IMR-90 (cell line): ENCODE results near the gene C10orf95.

Experiments used
- BHLHE40 ChIP-seq: fragments of 150-350 bp; IDR thresholded peaks from 2 replicates; pipeline ENCODE4 v1.6.1; 2016; ENCODE audit warnings: mild to moderate bottlenecking, low read depth, low read length
- CEBPB ChIP-seq: IDR thresholded peaks from 2 replicates; pipeline ENCODE4 v1.6.1; 2012; ENCODE audit warnings: low read depth, low read length, improper control_type of control experiment
- FOS ChIP-seq: fragments of 150-350 bp; IDR thresholded peaks from 2 replicates; pipeline ENCODE4 v1.6.1; 2016; ENCODE audit warnings: low read depth, low read length
- MAFK ChIP-seq: IDR thresholded peaks from 2 replicates; pipeline ENCODE4 v1.6.1; 2012; ENCODE audit warnings: low read depth, low read length, improper control_type of control experiment
- MAZ ChIP-seq: IDR thresholded peaks from 2 replicates; pipeline ENCODE4 v1.6.1; 2012; ENCODE audit warnings: low read depth, mild to moderate bottlenecking, low read length, improper control_type of control experiment, moderate library complexity, borderline replicate concordance
- NFE2L2 ChIP-seq: fragments of 150-350 bp; IDR thresholded peaks from 2 replicates; pipeline ENCODE4 v1.6.1; 2016; ENCODE audit warnings: low read depth, mild to moderate bottlenecking, low read length
- POLR2A ChIP-seq: IDR thresholded peaks from 2 replicates; pipeline ENCODE4 v1.6.1; 2012; ENCODE audit warnings: mild to moderate bottlenecking, low read depth, low read length
- RAD21 ChIP-seq: IDR thresholded peaks from 2 replicates; pipeline ENCODE4 v1.6.1; 2012; ENCODE audit warnings: low read length, improper control_type of control experiment
- RFX5 ChIP-seq: IDR thresholded peaks from 2 replicates; pipeline ENCODE4 v1.8.0; 2012; ENCODE audit warnings: low read depth, mild to moderate bottlenecking, low read length, moderate library complexity
- SMC3 ChIP-seq: fragments of 150-350 bp; IDR thresholded peaks from 2 replicates; pipeline ENCODE4 v1.6.1; 2016; ENCODE audit warnings: low read depth, mild to moderate bottlenecking, antibody characterized with exemption, low read length, moderate library complexity
- TF ChIP-seq, protein P1 (sequence below): conservative IDR thresholded peaks from 2 replicates; pipeline ENCODE4 v1.5.1; 2012; ENCODE audit warnings: mild to moderate bottlenecking, low read depth, low read length, improper control_type of control experiment
- TF ChIP-seq, protein P2 (sequence below): fragments of 150-350 bp; IDR thresholded peaks from 2 replicates; pipeline ENCODE4 v1.6.1; 2017; ENCODE audit warnings: mild to moderate bottlenecking, antibody characterized with exemption, low read length, low read depth

DNA sequence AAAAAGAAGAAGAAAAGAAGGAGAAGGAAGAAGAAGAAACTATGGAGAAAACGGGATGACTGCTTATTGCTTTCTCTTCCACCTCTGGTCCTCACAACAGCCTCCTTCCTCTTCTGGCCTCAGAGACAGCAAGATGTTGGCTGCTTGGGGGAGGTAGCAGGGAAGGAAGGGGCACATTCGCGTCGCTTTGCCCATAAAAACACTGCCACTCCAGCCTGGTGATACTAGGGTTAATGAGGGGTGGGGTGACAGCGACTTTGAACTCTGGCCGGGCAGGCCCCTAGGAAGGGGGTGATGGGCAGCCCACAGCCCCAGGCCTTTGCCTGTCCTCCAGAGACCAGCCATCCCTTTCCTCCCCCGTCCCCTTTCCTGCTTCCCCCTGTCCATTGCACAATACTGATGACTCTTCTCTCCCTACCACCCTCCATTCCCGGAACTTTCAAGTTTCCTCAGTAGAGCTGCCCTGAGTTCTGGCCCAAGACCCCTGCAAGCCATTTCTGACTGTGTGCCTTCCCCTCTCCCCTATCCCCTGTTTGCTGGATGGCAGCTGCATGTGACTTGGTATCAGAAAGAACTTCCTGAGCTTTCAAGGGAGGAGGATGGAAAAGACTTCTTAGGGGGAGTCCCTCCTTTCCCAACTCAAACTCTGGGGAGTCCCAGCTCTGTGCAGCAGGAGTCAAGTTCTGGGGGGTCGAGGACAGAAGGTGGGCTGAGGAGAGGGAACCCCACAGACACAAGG is 16.8 kb downstream of the C10orf95 start:
- TF ChIP-seq, protein P1, sequence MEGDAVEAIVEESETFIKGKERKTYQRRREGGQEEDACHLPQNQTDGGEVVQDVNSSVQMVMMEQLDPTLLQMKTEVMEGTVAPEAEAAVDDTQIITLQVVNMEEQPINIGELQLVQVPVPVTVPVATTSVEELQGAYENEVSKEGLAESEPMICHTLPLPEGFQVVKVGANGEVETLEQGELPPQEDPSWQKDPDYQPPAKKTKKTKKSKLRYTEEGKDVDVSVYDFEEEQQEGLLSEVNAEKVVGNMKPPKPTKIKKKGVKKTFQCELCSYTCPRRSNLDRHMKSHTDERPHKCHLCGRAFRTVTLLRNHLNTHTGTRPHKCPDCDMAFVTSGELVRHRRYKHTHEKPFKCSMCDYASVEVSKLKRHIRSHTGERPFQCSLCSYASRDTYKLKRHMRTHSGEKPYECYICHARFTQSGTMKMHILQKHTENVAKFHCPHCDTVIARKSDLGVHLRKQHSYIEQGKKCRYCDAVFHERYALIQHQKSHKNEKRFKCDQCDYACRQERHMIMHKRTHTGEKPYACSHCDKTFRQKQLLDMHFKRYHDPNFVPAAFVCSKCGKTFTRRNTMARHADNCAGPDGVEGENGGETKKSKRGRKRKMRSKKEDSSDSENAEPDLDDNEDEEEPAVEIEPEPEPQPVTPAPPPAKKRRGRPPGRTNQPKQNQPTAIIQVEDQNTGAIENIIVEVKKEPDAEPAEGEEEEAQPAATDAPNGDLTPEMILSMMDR, result no peak
- TF ChIP-seq, protein P2, sequence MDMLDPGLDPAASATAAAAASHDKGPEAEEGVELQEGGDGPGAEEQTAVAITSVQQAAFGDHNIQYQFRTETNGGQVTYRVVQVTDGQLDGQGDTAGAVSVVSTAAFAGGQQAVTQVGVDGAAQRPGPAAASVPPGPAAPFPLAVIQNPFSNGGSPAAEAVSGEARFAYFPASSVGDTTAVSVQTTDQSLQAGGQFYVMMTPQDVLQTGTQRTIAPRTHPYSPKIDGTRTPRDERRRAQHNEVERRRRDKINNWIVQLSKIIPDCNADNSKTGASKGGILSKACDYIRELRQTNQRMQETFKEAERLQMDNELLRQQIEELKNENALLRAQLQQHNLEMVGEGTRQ, result no peak
- TF ChIP-seq BHLHE40, result no peak
- no peak for TF ChIP-seq RAD21
- TF ChIP-seq POLR2A, result no peak
- TF ChIP-seq NFE2L2, result no peak
- TF ChIP-seq MAZ, result no peak
- no peak for TF ChIP-seq SMC3
- TF ChIP-seq RFX5, result no peak
- peak; percentile 38; the same call in 1 of the 2 replicates for TF ChIP-seq FOS
- TF ChIP-seq CEBPB, result peak; percentile 99
- no peak for TF ChIP-seq MAFK
